GM12892 (cell line): ENCODE results near the gene CDRT4.

Source experiments
- POLR2A ChIP-seq: IDR thresholded peaks from 2 replicates; pipeline ENCODE4 v1.6.1; 2011; ENCODE audit warnings: low read depth, low read length, control low read depth
- TAF1 ChIP-seq: IDR thresholded peaks from 2 replicates; pipeline ENCODE4 v1.6.1; 2011; ENCODE audit warnings: low read depth, mild to moderate bottlenecking, control low read depth, low read length, borderline replicate concordance

- TF ChIP-seq POLR2A (no peak), TAF1 (no peak)
Measured at GRCh38 chr17:15431196-15431595, 36.2 kb downstream of the CDRT4 start.
